Left ventricle myocardium inferior (tissue), 1 donor: ENCODE results near the gene PKD1L1. TPM values are rescaled to one million over a fixed set of nuclear protein-coding genes. Genes with fewer than 3 reads are reported as not detected.
A peak's percentile ranks its signal among the peaks of the same experiment; 100 is the strongest.

Experiments
- DNase-seq: peaks from one replicate; pipeline ENCODE4 v3.0.0-alpha.2; 2020
- H3K27ac ChIP-seq: fragments of 200-600 bp; replicated peaks from 2 replicates; pipeline ENCODE4 v1.8.0; 2021
- H3K27me3 ChIP-seq: fragments of 200-600 bp; 2 replicates; pipeline ENCODE4 v1.8.0; 2021; ENCODE audit warnings: low read depth
- H3K36me3 ChIP-seq: fragments of 200-600 bp; 2 replicates; pipeline ENCODE4 v1.8.0; 2021
- H3K4me1 ChIP-seq: fragments of 200-600 bp; 2 replicates; pipeline ENCODE4 v1.8.0; 2021
- H3K4me3 ChIP-seq: fragments of 200-600 bp; 2 replicates; pipeline ENCODE4 v1.8.0; 2021; ENCODE audit warnings: mild to moderate bottlenecking, moderate library complexity
- H3K9me3 ChIP-seq: fragments of 200-600 bp; replicated peaks from 2 replicates; pipeline ENCODE4 v1.8.0; 2021
- intact Hi-C: fragments of 100-400 bp; cut with micrococcal nuclease; formaldehyde crosslinking; loops from one replicate; pipeline ENCODE4 v1.11.0; 2022
- long read RNA-seq: library from polyadenylated mRNA; unstranded; transcript quantifications from one replicate; pipeline ENCODE4 v2.0.0, GENCODE V29; 2021
- total RNA-seq: library from RNA; stranded (reverse); fragmentation: NEBNext Ultra II Directional; extraction: Animal tissue kit (Norgen Biotek cat#: 25700); gene quantifications from one replicate; pipeline ENCODE4 v1.2.1, GENCODE V29; 2021
- TF ChIP-seq, protein P1 (sequence below): fragments of 200-600 bp; IDR thresholded peaks from 2 replicates; pipeline ENCODE4 v1.8.0; 2021; ENCODE audit warnings: antibody characterized with exemption, mild to moderate bottlenecking, borderline replicate concordance
- donor health status: DM: no; HTN: yes; CAD: no; lungs with severe emphysema.

PKD1L1 gene, protein sequence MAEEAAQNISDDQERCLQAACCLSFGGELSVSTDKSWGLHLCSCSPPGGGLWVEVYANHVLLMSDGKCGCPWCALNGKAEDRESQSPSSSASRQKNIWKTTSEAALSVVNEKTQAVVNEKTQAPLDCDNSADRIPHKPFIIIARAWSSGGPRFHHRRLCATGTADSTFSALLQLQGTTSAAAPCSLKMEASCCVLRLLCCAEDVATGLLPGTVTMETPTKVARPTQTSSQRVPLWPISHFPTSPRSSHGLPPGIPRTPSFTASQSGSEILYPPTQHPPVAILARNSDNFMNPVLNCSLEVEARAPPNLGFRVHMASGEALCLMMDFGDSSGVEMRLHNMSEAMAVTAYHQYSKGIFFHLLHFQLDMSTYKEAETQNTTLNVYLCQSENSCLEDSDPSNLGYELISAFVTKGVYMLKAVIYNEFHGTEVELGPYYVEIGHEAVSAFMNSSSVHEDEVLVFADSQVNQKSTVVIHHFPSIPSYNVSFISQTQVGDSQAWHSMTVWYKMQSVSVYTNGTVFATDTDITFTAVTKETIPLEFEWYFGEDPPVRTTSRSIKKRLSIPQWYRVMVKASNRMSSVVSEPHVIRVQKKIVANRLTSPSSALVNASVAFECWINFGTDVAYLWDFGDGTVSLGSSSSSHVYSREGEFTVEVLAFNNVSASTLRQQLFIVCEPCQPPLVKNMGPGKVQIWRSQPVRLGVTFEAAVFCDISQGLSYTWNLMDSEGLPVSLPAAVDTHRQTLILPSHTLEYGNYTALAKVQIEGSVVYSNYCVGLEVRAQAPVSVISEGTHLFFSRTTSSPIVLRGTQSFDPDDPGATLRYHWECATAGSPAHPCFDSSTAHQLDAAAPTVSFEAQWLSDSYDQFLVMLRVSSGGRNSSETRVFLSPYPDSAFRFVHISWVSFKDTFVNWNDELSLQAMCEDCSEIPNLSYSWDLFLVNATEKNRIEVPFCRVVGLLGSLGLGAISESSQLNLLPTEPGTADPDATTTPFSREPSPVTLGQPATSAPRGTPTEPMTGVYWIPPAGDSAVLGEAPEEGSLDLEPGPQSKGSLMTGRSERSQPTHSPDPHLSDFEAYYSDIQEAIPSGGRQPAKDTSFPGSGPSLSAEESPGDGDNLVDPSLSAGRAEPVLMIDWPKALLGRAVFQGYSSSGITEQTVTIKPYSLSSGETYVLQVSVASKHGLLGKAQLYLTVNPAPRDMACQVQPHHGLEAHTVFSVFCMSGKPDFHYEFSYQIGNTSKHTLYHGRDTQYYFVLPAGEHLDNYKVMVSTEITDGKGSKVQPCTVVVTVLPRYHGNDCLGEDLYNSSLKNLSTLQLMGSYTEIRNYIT (N-terminal part only)
- 1.5 TPM for total RNA-seq
- long read RNA-seq, partial matches to known transcripts, result 0 of 1 reads
- long read RNA-seq, other reads (novel, unspliced or antisense), result 1 of 1 reads

- H3K27me3 ChIP-seq, result no peaks in the 10 kb centered on the region
- H3K36me3 ChIP-seq, result no peaks in the 10 kb centered on the region
- no peak for DNase-seq
- H3K4me3 ChIP-seq, result peak within 1 kb of the TSS; percentile 49
- H3K4me1 ChIP-seq, result peaks cover 71% of the 10 kb centered on the region
- H3K27ac ChIP-seq, result peak within 1 kb of the TSS; percentile 93
- TF ChIP-seq, protein P1, sequence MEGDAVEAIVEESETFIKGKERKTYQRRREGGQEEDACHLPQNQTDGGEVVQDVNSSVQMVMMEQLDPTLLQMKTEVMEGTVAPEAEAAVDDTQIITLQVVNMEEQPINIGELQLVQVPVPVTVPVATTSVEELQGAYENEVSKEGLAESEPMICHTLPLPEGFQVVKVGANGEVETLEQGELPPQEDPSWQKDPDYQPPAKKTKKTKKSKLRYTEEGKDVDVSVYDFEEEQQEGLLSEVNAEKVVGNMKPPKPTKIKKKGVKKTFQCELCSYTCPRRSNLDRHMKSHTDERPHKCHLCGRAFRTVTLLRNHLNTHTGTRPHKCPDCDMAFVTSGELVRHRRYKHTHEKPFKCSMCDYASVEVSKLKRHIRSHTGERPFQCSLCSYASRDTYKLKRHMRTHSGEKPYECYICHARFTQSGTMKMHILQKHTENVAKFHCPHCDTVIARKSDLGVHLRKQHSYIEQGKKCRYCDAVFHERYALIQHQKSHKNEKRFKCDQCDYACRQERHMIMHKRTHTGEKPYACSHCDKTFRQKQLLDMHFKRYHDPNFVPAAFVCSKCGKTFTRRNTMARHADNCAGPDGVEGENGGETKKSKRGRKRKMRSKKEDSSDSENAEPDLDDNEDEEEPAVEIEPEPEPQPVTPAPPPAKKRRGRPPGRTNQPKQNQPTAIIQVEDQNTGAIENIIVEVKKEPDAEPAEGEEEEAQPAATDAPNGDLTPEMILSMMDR, result no peak
- intact Hi-C loops, result no loop called here
- no peaks in the 10 kb centered on the region for H3K9me3 ChIP-seq
Observed at GRCh38 chr7:47948141-47948790, at the start of gene PKD1L1. Gene PKD1L1 (minus strand): TSS chr7:47948466. CDS start chr7:47948440, 26 bp downstream.

- Histone ChIP-seq H3K36me3 (no peaks in the 10 kb centered on the region), H3K27ac (peak overlapping the region; percentile 71), H3K4me3 (peak overlapping the region; percentile 70), H3K9me3 (no peaks in the 10 kb centered on the region), H3K27me3 (no peaks in the 10 kb centered on the region), H3K4me1 (peaks cover 11% of the 10 kb centered on the region)
- TF ChIP-seq, protein P1, result no peak
- intact Hi-C loops, result loop anchor here (5.0 kb wide), 1 partner anchor 120 kb away; no protein-coding TSS in a partner anchor
- no peak for DNase-seq
Observed at GRCh38 chr7:47992446-47992845, 44.2 kb upstream of the PKD1L1 start.

DNA sequence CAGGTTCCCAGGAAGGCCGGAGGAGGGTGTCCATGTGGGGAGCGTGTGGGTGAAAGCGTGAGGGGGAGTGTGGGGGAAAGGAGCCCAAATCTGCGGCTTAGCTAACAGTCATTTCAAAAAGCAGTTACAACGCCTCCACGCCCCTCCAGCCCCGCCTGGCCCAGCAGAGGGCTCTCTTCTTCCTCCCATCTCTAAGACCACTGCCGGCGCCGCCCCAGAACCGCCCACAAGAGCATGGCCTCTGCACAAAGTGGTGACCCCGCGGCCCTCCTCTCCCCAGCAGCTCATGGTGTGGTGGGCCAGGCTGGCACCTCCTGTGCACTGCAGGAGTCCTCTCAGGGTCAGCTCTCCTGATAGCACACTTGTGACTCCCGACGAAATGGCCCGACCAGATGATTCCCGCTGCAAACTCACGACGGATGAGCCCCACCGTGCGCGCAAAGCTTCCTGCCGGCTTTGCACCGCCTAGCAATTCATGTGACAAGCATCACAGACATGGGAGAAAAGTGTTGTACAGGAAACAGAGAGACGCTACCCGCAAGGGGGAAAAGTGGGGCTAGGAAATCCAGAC, 43.6 kb upstream of the PKD1L1 start:
- intact Hi-C loops, result loop anchor here (5.0 kb wide), 1 partner anchor 120 kb away; no protein-coding TSS in a partner anchor
- H3K4me3 ChIP-seq, result peak overlapping the region; percentile 70

DNA sequence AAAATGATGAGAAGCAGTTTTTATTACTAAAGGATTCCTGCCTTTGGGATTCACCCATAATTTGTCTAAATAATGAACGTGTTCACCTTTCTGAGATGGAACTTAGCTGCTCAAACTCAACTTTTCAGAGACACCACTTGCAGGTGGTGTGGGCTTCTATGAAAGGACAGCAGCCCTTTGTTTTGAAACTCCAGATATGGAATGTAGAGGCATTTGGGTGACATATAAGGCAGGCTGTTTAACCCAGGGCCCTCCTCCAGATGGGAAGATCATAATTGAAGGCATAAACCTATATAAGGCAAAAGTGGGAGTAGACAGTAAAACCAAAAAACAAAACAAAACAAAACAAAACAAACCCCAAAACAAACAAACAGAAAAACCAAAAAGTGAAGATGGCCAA, 43.0 kb upstream of the PKD1L1 start:
- intact Hi-C loops, result loop anchor here (5.0 kb wide), 1 partner anchor 121 kb away; no protein-coding TSS in a partner anchor
- TF ChIP-seq, protein P1, result no peak
- peak overlapping the region; percentile 71 for H3K27ac ChIP-seq

More for the DNA sequence above, 43.6 kb upstream of the PKD1L1 start:
- Histone ChIP-seq H3K9me3 (no peaks in the 10 kb centered on the region), H3K4me1 (peaks cover 11% of the 10 kb centered on the region), H3K27ac (peak overlapping the region; percentile 71), H3K36me3 (no peaks in the 10 kb centered on the region), H3K27me3 (no peaks in the 10 kb centered on the region)
- DNase-seq, result peak; percentile 88
- TF ChIP-seq, protein P1, result peak; percentile 76

More for the DNA sequence above, 43.0 kb upstream of the PKD1L1 start:
- Histone ChIP-seq H3K9me3 (no peaks in the 10 kb centered on the region), H3K4me3 (peak overlapping the region; percentile 70), H3K36me3 (no peaks in the 10 kb centered on the region), H3K27me3 (no peaks in the 10 kb centered on the region), H3K4me1 (peaks cover 11% of the 10 kb centered on the region)
- no peak for DNase-seq
